ENCODE measurements around the gene CFAP210.

CFAP210 gene

DNA sequence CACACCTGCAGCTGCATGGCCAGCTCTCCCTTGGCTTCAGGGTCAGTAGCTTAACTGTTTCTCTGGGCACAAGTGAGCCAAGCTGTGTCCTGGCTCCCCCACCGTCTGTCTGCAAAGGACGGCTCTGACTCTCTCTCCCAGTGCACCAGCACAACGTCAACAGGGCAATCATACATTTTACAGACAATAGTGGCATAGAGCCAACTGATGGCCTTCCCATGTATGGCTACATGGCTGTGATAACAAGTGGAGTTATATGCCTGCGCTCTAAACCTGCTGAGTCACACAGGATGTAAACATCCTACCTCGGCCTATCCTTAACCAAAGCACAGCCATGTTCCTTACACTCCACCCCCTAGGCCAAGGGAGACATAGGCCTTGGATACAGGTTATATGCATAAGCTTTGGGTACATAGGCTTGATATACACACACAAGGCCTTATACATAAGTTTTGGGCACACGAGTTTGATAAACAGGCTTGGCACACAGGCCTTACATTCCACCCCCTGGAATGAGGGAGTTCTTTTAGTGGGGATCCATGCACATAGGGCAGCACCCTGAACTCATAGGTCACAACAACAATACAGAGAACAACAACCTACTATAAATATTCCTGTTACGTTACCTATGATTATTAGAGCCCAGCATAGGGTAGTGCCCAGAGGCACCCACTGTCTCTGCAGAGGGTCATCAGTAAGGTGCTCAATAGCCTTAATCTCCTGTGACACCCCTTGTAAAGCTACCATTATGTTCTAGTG, 17.7 kb upstream of the CFAP210 start:
- Histone ChIP-seq H3K27me3 (ENCODE audit: insufficient read depth, low read depth) (no peaks in the 10 kb centered on the region), H3K36me3 (ENCODE audit: insufficient read depth) (no peaks in the 10 kb centered on the region), H4K20me1 (ENCODE audit: insufficient read depth) (no peaks in the 10 kb centered on the region), H3K79me2 (ENCODE audit: insufficient read depth, low read depth) (no peaks in the 10 kb centered on the region), H2AFZ (ENCODE audit: low read depth) (no peak overlapping the region), H3K4me1 (ENCODE audit: low read depth, poor library complexity, severe bottlenecking) (no peaks in the 10 kb centered on the region), H3K4me2 (no peak overlapping the region), H3K27ac (no peak overlapping the region), H3K9ac (no peak overlapping the region), H3K4me3 (IDR thresholded peaks at IDR 0.05; ENCODE audit: insufficient read depth, low read depth, low read length) (no peak overlapping the region)
- no peak for TF ChIP-seq CTCF (conservative IDR thresholded peaks at IDR 0.05; ENCODE audit: low read depth, low read length)

DNA sequence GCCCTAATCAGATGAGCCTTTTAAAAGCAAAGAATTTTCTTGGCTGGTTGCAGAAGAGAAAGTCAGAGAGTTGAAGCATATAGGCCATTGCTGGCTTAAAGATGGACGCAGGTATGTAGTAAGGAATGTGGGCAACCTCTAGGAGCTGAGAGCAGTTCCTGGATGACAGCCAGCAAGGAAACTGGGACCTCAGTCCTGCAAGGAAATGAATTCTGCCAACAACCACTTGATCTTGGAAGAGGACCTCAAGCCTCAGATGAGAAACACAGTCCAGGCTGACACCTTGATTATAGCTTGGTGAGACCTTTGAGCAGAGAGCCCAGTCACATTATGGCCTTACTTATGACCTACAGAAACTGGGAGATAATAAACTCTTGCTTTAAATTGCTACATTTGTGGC, 15.8 kb upstream of the CFAP210 start:
- H3K4me1 ChIP-seq (ENCODE audit: low read depth, poor library complexity, severe bottlenecking) = no peaks in the 10 kb centered on the region
- H4K20me1 ChIP-seq (ENCODE audit: insufficient read depth) = no peaks in the 10 kb centered on the region
- no peak overlapping the region for H3K4me2 ChIP-seq
- H2AFZ ChIP-seq (ENCODE audit: low read depth) = no peak overlapping the region
- no peak for TF ChIP-seq CTCF (conservative IDR thresholded peaks at IDR 0.05; ENCODE audit: low read depth, low read length)
- H3K9ac ChIP-seq = no peak overlapping the region
- H3K79me2 ChIP-seq (ENCODE audit: insufficient read depth, low read depth) = no peaks in the 10 kb centered on the region
- no peak overlapping the region for H3K4me3 ChIP-seq (IDR thresholded peaks at IDR 0.05; ENCODE audit: insufficient read depth, low read depth, low read length)
- no peaks in the 10 kb centered on the region for H3K27me3 ChIP-seq (ENCODE audit: insufficient read depth, low read depth)
- H3K36me3 ChIP-seq (ENCODE audit: insufficient read depth) = no peaks in the 10 kb centered on the region
- H3K27ac ChIP-seq = no peak overlapping the region

DNA sequence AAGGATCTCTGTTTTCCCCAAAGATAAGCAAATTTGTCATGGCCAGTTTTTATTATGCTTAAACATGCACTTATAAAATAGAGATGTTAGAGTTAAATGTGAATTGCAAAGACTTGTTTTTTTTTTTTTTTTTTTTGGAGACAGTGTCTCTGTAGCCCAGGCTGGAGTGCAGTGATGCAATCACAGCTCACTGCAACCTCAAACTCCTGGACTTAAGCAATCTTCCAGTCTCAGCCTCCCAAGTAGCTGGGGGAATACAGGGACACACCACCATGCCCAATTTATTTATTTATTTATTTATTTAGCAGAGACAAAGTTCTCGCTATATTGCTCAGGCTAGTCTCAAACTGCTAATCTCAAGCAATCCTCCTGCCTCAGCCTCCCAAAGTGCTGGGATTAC, 15.1 kb upstream of the CFAP210 start:
- Histone ChIP-seq H3K4me1 (ENCODE audit: low read depth, poor library complexity, severe bottlenecking) (no peaks in the 10 kb centered on the region), H3K9ac (no peak overlapping the region), H3K36me3 (ENCODE audit: insufficient read depth) (no peaks in the 10 kb centered on the region), H3K79me2 (ENCODE audit: insufficient read depth, low read depth) (no peaks in the 10 kb centered on the region), H2AFZ (ENCODE audit: low read depth) (no peak overlapping the region), H3K4me2 (no peak overlapping the region), H3K4me3 (IDR thresholded peaks at IDR 0.05; ENCODE audit: insufficient read depth, low read depth, low read length) (no peak overlapping the region), H3K27ac (no peak overlapping the region), H3K27me3 (ENCODE audit: insufficient read depth, low read depth) (no peaks in the 10 kb centered on the region), H4K20me1 (ENCODE audit: insufficient read depth) (no peaks in the 10 kb centered on the region)
- TF ChIP-seq CTCF (conservative IDR thresholded peaks at IDR 0.05; ENCODE audit: low read depth, low read length) = no peak

- Histone ChIP-seq H3K36me3 (ENCODE audit: insufficient read depth) (no peaks in the 10 kb centered on the region), H3K27me3 (ENCODE audit: insufficient read depth, low read depth) (no peaks in the 10 kb centered on the region), H4K20me1 (ENCODE audit: insufficient read depth) (no peaks in the 10 kb centered on the region), H3K9ac (no peak overlapping the region), H3K79me2 (ENCODE audit: insufficient read depth, low read depth) (no peaks in the 10 kb centered on the region), H2AFZ (ENCODE audit: low read depth) (no peak overlapping the region), H3K4me1 (ENCODE audit: low read depth, poor library complexity, severe bottlenecking) (no peaks in the 10 kb centered on the region), H3K4me2 (no peak overlapping the region), H3K27ac (no peak overlapping the region), H3K4me3 (IDR thresholded peaks at IDR 0.05; ENCODE audit: insufficient read depth, low read depth, low read length) (no peak overlapping the region)
- no peak for TF ChIP-seq CTCF (conservative IDR thresholded peaks at IDR 0.05; ENCODE audit: low read depth, low read length)
Measured at GRCh38 chr2:169707626-169708025, 13.4 kb upstream of the CFAP210 start.

All from KMS-11 (cell line).